HepG2 (cell line): Measurements from ENCODE around the gene IGSF8. TPM values are rescaled to one million over a fixed set of nuclear protein-coding genes. Genes with fewer than 3 reads are reported as not detected.

ENCODE experiments used
- ARNTL ChIP-seq: sonication (generic); formaldehyde crosslinking; IDR thresholded peaks from 2 replicates; pipeline ENCODE4 v1.4.0; 2020; ENCODE audit warnings: mild to moderate bottlenecking, missing genetic modification reagents
- ELK4 ChIP-seq: sonication (generic); formaldehyde crosslinking; IDR thresholded peaks from 2 replicates; pipeline ENCODE4 v1.9.0; 2021; ENCODE audit warnings: missing genetic modification reagents, borderline replicate concordance
- GATAD1 ChIP-seq: IDR thresholded peaks from 2 replicates; pipeline ENCODE4 v1.6.1; 2016; ENCODE audit warnings: missing genetic modification reagents, missing compliant biosample characterization
- GPN1 ChIP-seq: sonication (generic); formaldehyde crosslinking; IDR thresholded peaks from 2 replicates; pipeline ENCODE4 v1.5.1; 2020; ENCODE audit warnings: missing genetic modification reagents, borderline replicate concordance
- IKZF1 ChIP-seq: fragments of 450-650 bp; IDR thresholded peaks from 2 replicates; pipeline ENCODE4 v1.7.1; 2016
- IKZF4 ChIP-seq: sonication (generic); formaldehyde crosslinking; IDR thresholded peaks from 2 replicates; pipeline ENCODE4 v1.5.1; 2020; ENCODE audit warnings: borderline replicate concordance, mild to moderate bottlenecking, low read depth, missing genetic modification reagents; ENCODE audit errors: not compliant biosample characterization
- KAT8 ChIP-seq: IDR thresholded peaks from 2 replicates; pipeline ENCODE4 v1.6.1; 2016; ENCODE audit warnings: missing genetic modification reagents, missing compliant biosample characterization
- POGZ ChIP-seq: sonication (generic); formaldehyde crosslinking; IDR thresholded peaks from 2 replicates; pipeline ENCODE4 v1.4.0; 2020; ENCODE audit warnings: mild to moderate bottlenecking, missing genetic modification reagents
- PRDM15 ChIP-seq: sonication (generic); formaldehyde crosslinking; IDR thresholded peaks from 2 replicates; pipeline ENCODE4 v1.4.0; 2020; ENCODE audit warnings: missing genetic modification reagents
- RAD51 ChIP-seq: fragments of 450-650 bp; IDR thresholded peaks from 2 replicates; pipeline ENCODE4 v1.6.1; 2016; ENCODE audit warnings: borderline replicate concordance
- SMC3 ChIP-seq: IDR thresholded peaks from 2 replicates; pipeline ENCODE4 v1.6.1; 2011; ENCODE audit warnings: low read length, improper control_type of control experiment
- SRY ChIP-seq: sonication (generic); formaldehyde crosslinking; IDR thresholded peaks from 2 replicates; pipeline ENCODE4 v1.8.0; 2022; ENCODE audit warnings: mild to moderate bottlenecking, missing genetic modification reagents
- TEAD2 ChIP-seq: sonication (generic); formaldehyde crosslinking; IDR thresholded peaks from 2 replicates; pipeline ENCODE4 v1.9.0; 2021; ENCODE audit warnings: missing genetic modification reagents
- TEF ChIP-seq: sonication (generic); formaldehyde crosslinking; IDR thresholded peaks from 2 replicates; pipeline ENCODE4 v1.5.0; 2020; ENCODE audit warnings: missing genetic modification reagents
- XRCC5 ChIP-seq: fragments of 200-400 bp; formaldehyde crosslinking; optimal IDR thresholded peaks from 2 replicates; pipeline ENCODE3; 2017; ENCODE audit warnings: mild to moderate bottlenecking, low read length
- ZNF101 ChIP-seq: sonication (generic); formaldehyde crosslinking; IDR thresholded peaks from 2 replicates; pipeline ENCODE4 v1.4.0; 2020; ENCODE audit warnings: mild to moderate bottlenecking, low read depth, missing genetic modification reagents, borderline replicate concordance
- polyA plus RNA-seq, 8 experiments: library from polyadenylated mRNA; depleted of rRNA in 3 of 8; stranded (reverse) in 7 of 8; unstranded in 1 of 8; fragments of >200 nt; fragmentation: Illumina TruSeq in 4 of 8; extraction: Trizol in 4 of 8; gene quantifications; 2 replicates each; pipeline versions ENCODE4 v1.2.1 to v1.2.3, GENCODE V29; 2011 to 2016; ENCODE audit warnings: low read depth in 4 of 8, missing spikeins in 1 of 8, mixed read lengths in 1 of 8; ENCODE audit not compliant: insufficient read depth in 1 of 8
- total RNA-seq, 5 experiments: library from RNA; depleted of rRNA; stranded (reverse); fragments of >200 nt; fragmentation: Illumina TruSeq; extraction: Trizol; gene quantifications; 2 replicates each; pipeline ENCODE4 v1.2.3, GENCODE V29; 2016; ENCODE audit warnings: low read depth in 1 of 5
- TF ChIP-seq, protein P1 (sequence below): sonication (generic); formaldehyde crosslinking; conservative IDR thresholded peaks from 2 replicates; pipeline ENCODE4 v1.8.0; 2022; ENCODE audit warnings: low read depth, missing genetic modification reagents
- TF ChIP-seq, protein P2 (sequence below): sonication (generic); formaldehyde crosslinking; IDR thresholded peaks from 2 replicates; pipeline ENCODE4 v1.4.0; 2020; ENCODE audit warnings: mild to moderate bottlenecking, missing genetic modification reagents

IGSF8 gene
- total and polyA plus RNA-seq, 2 of the 13 experiments (the other 11 are each of a cell fraction or from before 2014, with no cell fraction given), result 24.0 to 41.0 TPM

DNA sequence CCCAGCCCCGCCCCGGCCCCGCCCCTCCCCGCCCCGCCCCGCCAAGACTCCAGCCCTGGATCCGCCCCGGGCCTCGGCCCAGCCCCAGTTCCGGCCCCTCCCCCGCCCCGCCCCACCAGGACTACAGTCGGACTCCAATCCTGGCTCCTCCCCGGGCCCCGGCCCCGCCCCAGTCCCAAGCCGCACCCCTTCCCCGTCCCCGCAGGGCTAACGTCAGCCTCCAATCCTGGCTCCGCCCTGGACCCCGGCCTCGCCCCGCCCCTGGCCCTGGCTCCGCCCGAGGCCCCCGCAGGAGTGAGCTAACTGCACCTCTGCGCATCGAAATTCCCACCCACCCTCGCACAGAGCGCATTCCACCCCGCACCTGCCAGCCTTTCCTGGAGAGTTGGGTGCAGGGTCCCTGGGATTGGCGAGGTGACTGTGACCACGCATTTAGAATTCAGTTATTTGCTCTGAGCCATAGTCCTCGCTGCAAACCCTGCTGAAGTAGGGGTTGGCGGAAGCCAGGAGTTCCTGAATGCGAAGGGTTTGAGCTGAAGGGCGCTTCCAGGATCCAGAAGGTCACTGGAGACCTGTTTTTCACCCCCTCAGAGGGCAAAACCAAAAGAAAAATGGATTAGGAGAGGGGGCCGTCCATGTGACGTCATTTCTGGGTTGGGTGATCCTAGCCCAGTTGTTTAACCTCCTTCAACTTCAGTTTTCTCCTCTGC, 588 bp upstream of the IGSF8 start (continued):
- TF ChIP-seq TEF (no peak), IKZF4 (CRISPR knock-in tag) (no peak), ARNTL (CRISPR knock-in tag) (no peak), GATAD1 (no peak), POGZ (peak; percentile 19; the same call in 1 of the 2 replicates), ELK4 (CRISPR knock-in tag) (no peak), IKZF1 (no peak), KAT8 (CRISPR knock-in tag) (no peak), TEAD2 (CRISPR knock-in tag) (no peak), PRDM15 (CRISPR knock-in tag) (no peak), ZNF101 (no peak), RAD51 (no peak), SMC3 (no peak), XRCC5 (no peak), SRY (no peak), GPN1 (CRISPR knock-in tag) (no peak)
- TF ChIP-seq, protein P1, sequence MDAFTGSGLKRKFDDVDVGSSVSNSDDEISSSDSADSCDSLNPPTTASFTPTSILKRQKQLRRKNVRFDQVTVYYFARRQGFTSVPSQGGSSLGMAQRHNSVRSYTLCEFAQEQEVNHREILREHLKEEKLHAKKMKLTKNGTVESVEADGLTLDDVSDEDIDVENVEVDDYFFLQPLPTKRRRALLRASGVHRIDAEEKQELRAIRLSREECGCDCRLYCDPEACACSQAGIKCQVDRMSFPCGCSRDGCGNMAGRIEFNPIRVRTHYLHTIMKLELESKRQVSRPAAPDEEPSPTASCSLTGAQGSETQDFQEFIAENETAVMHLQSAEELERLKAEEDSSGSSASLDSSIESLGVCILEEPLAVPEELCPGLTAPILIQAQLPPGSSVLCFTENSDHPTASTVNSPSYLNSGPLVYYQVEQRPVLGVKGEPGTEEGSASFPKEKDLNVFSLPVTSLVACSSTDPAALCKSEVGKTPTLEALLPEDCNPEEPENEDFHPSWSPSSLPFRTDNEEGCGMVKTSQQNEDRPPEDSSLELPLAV (CRISPR knock-in tag), result no peak
- TF ChIP-seq, protein P2, sequence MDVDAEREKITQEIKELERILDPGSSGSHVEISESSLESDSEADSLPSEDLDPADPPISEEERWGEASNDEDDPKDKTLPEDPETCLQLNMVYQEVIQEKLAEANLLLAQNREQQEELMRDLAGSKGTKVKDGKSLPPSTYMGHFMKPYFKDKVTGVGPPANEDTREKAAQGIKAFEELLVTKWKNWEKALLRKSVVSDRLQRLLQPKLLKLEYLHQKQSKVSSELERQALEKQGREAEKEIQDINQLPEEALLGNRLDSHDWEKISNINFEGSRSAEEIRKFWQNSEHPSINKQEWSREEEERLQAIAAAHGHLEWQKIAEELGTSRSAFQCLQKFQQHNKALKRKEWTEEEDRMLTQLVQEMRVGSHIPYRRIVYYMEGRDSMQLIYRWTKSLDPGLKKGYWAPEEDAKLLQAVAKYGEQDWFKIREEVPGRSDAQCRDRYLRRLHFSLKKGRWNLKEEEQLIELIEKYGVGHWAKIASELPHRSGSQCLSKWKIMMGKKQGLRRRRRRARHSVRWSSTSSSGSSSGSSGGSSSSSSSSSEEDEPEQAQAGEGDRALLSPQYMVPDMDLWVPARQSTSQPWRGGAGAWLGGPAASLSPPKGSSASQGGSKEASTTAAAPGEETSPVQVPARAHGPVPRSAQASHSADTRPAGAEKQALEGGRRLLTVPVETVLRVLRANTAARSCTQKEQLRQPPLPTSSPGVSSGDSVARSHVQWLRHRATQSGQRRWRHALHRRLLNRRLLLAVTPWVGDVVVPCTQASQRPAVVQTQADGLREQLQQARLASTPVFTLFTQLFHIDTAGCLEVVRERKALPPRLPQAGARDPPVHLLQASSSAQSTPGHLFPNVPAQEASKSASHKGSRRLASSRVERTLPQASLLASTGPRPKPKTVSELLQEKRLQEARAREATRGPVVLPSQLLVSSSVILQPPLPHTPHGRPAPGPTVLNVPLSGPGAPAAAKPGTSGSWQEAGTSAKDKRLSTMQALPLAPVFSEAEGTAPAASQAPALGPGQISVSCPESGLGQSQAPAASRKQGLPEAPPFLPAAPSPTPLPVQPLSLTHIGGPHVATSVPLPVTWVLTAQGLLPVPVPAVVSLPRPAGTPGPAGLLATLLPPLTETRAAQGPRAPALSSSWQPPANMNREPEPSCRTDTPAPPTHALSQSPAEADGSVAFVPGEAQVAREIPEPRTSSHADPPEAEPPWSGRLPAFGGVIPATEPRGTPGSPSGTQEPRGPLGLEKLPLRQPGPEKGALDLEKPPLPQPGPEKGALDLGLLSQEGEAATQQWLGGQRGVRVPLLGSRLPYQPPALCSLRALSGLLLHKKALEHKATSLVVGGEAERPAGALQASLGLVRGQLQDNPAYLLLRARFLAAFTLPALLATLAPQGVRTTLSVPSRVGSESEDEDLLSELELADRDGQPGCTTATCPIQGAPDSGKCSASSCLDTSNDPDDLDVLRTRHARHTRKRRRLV (CRISPR knock-in tag), result no peak
